ENCODE results near the gene RPS6KA2.

Gene RPS6KA2

GRCh38 chr6:166498228-166498627, 128.8 kb downstream of the RPS6KA2 start:
- DNase-seq, result no peak

- no peak for DNase-seq
Observed at GRCh38 chr6:166497087-166497899, 129.8 kb downstream of the RPS6KA2 start.

- peak in 1 of 3 experiments; percentile 12 for DNase-seq
Observed at GRCh38 chr6:166496460-166496859, 130.6 kb downstream of the RPS6KA2 start.

GRCh38 chr6:166495487-166496314, 131.3 kb downstream of the RPS6KA2 start:
- no peak for DNase-seq

DNA sequence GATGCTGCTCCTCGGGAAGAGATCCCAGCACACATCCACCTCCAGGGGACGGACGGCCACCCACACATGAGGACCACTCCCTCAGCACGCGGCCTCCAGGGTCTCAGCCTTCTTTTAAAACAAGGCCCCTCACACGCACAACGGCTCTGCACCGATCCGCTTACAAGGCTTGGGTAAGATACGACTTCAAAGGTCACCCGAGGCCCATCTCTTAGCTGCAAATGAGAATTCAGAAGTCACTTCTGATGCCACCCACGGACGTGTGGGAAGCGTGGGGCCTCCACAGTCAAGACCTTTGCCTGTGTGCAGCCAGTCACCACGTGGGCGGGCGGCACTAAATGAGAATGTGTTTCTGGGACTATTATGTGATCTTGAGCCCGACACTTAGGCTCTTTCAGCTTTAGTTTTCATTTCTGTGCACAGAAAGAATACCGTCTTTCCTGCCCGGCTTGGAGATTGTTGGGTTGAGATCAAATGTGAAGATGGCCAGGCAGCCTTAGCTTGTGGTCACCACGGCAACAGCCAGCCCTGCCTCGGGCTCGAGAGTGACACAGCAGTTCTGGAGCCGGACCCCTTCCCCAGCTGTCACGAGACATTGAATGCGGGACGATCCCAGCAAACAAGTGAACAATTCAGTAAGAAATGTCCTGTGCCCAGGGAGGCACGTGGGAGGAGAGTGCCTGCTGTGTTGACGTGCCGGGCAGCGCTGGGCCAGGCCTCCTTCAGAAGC, 132.1 kb downstream of the RPS6KA2 start:
- DNase-seq, result no peak

GRCh38 chr6:166494101-166494441, 133.0 kb downstream of the RPS6KA2 start:
- no peak for DNase-seq

- DNase-seq, result no peak
Observed at GRCh38 chr6:166493427-166494100, 133.5 kb downstream of the RPS6KA2 start.

- DNase-seq, result no peak
Observed at GRCh38 chr6:166492092-166492741, 134.8 kb downstream of the RPS6KA2 start.

DNA sequence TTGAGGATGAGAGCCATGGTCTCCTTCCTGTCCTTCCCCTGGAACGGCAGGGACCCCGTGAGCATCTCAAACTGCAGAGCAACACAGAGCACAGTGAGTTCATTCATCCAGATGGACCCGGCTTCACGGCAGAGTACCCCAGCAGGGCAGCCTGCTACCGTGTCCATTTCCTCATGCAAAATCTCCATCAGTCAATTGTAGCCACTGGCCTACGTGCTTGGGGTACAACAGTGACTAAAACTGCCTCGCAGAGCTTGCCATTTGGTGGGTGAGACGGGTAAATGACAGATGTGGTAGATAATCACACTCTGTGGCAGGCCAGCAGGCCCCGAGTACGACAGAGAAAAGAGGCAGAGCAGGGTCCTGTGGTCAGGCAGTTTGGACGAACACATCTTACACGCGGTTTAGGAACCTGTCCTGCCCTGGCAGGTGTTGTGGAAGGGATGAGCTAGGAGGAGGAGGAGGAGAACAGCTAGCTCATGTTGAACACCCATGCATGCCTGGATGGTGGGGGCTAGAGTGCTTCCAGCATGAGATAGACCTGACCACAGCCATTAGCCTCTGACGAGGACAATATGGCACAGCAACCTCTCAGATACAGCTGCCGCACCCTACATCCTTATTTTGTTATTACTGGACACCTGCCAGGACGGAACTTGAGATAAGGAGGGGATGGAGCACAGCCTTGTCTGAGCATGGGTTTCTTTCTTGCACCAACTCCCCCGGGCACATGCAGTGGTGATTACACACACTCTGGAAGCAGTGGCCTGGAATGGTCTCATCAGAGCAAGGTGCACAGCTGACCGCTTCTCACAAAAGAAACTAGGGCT, 136.2 kb downstream of the RPS6KA2 start:
- DNase-seq, result peak in 2 of 3 experiments; percentile 32 to 82

DNA sequence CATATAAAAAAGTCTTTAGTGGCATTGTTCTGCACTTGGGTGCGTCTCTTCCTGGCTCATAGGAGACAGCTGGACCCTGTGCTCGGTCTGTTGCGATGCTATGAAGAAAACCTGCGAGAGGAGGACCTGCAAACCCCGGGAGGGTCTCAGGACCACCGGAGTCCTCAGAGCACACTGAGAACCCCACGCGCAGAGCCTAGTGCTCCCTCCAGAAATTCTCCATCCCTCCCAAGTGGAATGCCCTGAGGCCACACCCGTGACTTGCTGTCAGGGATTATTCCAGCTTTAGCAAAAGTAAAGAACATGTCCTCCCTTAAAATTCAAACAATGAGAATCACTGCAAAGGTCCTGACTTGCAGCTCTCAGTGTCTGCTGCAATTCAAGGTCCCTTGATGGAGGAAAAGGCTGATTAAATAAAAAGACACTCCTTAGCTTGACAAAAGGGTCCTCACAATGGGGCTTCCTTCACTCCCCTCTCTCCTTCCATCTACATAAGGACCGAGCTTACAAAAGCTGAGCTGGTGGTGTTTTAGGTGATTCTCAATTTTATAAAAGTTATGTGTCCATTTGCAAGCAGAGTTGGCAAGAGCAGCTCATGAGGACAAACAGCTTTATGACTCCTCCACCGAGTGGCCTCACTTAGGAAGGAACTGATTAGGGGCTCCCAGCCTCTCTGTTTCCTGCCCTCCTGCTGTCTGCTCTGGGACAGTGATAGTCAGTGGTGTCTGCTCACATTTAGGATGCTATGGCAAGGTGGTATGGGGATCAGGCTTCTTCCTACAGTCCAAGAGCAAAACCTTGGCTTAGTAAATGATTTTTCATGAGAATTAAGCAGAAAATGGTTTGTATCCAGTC, 137.5 kb downstream of the RPS6KA2 start:
- no peak for DNase-seq

GRCh38 chr6:166488701-166489100, 138.3 kb downstream of the RPS6KA2 start:
- DNase-seq, result no peak

DNA sequence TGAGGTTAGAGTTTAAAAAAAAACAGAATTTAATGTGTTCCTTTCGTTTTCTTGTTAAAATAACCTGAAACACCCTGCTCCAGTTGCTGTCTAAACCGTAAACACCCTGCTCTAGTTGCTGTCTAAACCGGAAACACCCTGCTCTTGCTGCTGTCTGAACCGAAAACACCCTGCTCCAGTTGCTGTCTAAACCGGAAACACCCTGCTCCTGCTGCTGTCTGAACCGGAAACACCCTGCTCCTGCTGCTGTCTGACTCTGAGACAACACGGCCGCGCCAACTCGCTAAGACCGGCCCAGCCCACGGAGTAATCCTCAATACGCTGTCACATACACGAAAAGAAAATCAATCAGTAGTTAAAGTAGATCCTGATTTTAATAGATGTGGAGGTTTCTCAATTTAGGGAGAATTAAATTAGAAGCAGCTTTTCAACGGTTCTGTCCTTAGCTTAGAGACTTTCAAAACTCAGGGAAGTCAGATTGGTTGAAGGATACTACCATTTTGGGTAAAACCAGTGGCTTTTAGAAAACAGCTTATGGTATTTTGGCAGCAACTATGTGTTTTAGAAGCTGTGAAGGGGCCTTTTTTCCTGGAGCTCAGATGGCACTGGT, 138.9 kb downstream of the RPS6KA2 start:
- DNase-seq, result no peak

DNA sequence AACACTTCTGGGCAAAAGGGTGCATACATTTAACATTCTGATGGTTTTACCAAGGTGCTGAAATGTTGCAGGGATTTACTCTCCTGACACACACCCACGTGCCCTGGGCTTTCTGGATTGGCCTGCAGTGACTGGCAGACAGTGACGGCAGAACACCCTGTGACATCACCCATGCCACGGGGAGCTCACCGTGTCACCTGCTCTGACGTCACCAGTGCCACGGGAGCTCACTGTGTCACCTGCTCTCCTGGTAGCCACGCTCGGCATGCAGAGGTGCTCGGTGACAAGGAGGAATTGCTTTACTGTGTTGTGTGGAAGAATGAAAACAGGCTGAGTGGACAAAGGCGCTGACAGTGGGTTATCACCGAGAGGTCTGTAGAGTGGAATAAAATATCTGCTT, 139.9 kb downstream of the RPS6KA2 start:
- no peak for DNase-seq

DNA sequence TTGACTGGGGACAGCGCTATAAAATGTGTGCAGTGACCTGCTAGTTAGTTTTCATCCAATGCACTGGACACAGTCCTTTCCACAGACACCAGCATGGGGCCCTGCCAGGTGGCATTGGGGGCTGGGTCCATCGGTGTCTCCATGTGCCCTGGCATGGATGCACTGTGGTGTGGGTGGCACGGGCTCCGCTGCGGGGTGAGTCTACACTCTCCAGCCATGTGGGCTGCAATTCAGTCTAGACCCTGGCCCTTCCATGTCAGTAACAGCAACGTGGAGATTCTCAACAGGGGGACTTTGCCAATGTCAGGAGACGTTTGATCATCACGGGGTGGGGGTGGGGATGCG, 140.5 kb downstream of the RPS6KA2 start:
- no peak for DNase-seq

DNA sequence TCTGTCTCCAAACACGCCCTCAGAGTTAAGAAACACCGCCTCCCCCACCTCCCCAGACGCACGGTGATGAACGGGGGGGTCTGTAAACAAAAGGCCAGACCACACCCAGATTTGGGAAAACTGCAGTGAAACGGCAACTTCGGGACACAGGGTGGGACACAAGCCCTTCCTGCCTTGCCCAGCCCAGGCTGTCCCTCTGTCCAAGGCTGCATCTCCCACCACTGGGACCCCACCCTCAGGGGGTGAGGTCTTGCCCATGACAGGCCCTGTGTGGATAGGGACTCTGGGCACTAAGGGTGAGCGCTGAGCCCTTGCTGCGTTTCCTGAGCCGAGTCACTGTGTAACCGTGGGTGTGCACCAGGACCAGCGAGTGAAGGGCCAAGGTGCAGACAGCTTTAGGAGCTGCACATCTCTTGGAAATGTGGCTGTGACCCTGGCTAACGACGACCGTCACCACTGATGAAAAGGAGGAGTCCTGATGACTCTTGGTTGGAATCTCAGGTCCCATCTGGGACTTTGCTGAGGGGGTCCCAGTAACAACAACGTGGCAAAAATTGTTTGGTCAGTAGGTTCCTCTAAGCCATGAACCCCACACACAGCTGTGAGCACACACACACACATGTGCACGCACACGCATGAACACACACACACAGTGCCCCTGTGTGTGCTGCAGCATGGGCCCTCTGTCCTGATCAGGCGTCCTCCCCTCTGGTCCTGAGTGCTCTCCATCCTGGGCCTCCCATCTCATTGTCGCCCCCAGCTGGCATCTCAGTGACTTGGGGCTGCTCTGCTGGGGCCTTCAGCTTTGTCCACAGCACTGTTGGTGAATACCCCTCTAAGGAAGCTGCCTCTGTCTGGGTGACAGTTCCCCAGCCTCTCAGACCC, 141.2 kb downstream of the RPS6KA2 start:
- DNase-seq, result no peak

- no peak for DNase-seq
Observed at GRCh38 chr6:166484863-166485262, 142.2 kb downstream of the RPS6KA2 start.

DNA sequence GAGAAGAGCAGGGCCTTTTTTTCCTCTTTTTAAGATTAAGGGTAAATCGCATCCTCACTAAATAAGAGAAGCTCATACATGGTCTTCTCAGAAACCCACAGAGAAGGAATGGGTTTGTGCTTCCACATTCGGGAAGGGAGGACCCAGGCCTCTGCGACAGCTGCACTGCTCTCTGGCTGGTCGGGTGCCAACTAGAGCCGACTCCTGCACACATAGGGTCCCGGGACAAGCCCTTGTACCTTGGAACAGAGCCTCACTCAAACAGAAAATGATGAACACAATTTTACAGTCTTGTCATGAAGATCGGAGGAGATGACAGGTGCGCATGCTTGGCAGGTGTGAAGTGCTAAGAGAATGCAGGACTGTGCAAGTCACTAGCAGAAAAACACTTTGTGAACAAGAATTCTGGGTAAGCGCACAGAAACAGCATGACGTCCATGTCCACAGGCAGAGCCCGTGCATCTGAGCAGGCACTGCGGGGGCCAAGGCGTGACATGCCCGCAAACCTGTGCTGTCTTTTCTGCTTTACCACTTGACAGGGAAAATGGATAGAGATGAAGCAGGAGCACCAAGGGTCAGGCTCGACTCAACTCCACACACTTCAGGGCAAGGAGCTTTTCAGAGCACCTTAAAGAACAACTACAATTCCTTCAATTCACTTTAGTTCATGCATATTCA, 143.3 kb downstream of the RPS6KA2 start:
- peak in 1 of 3 experiments; percentile 9 for DNase-seq

- no peak for DNase-seq
Observed at GRCh38 chr6:166483026-166483425, 144.0 kb downstream of the RPS6KA2 start.

Data from NCI-H1417 (cell line).